ENCODE measurements around the gene LHFPL3. TPM values are rescaled to one million over a fixed set of nuclear protein-coding genes. Genes with fewer than 3 reads are reported as not detected.

Gene LHFPL3
- polyA plus RNA-seq, 2 of the 4 experiments (the other 2 are of a cell fraction), result not detected

- POLR2A ChIA-PET, result no interaction called here
- CTCF ChIA-PET, result no interaction called here
- no peaks in the 10 kb centered on the region for H3K4me1 ChIP-seq
- WGBS (ENCODE audit: missing lambda C conversion rate), result 9% methylated on average over 5 of the region's 5 CpGs
- H3K9me3 ChIP-seq, result no peaks in the 10 kb centered on the region
- no peak overlapping the region for H3K4me2 ChIP-seq
- H3K4me3 ChIP-seq, result no peak overlapping the region
- no peak for DNase-seq (ENCODE audit: low read depth in 1 of 2, low spot score in 1 of 2)
- H3K27ac ChIP-seq, result no peak overlapping the region
- TF ChIP-seq SMC3 (IDR thresholded peaks at IDR 0.05) (no peak), TFCP2L1 (CRISPR knock-in tag; IDR thresholded peaks at IDR 0.05) (no peak), POLR2A (IDR thresholded peaks at IDR 0.05; ENCODE audit: low read length) (no peak), EHMT2 (IDR thresholded peaks at IDR 0.05; ENCODE audit: low read depth) (no peak), CBX2 (IDR thresholded peaks at IDR 0.05; ENCODE audit: borderline replicate concordance, low read depth) (no peak), ZSCAN20 (CRISPR knock-in tag; IDR thresholded peaks at IDR 0.05) (no peak), RARB (CRISPR knock-in tag; IDR thresholded peaks at IDR 0.05) (no peak), E2F6 (IDR thresholded peaks at IDR 0.05; ENCODE audit: borderline replicate concordance, low read depth) (no peak), NR3C1 (IDR thresholded peaks at IDR 0.05) (no peak), CTCF (IDR thresholded peaks at IDR 0.05) (no peak), ZFP36 (IDR thresholded peaks at IDR 0.05; ENCODE audit: borderline replicate concordance, partially characterized antibody) (no peak)
- FAIRE-seq, result no peak
- ATAC-seq, result no peak
Observed at GRCh38 chr7:104363355-104363754, 35.0 kb downstream of the LHFPL3 start.

DNA sequence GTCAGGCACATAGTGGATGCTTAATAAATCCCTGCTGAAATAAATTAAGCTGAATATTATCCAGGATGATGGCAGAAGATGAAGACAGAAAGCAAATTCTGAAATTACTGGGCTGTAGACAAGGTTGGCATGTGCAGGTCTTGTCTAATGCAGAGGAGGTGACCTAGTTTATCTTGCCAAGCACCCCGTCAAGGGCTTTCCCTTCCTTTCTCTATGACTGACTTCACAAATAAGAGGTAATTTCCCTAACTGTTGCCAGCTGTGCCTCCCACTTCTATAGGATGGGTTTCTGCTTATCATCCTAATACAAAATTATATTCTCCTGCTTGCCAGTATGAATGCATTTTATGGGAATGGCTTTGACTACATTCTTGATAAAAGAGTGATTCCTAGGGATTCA is 38.0 kb downstream of the LHFPL3 start:
- TF ChIP-seq BCL3 (IDR thresholded peaks at IDR 0.05) (no peak), CTCF (IDR thresholded peaks at IDR 0.05) (no peak), CBX2 (IDR thresholded peaks at IDR 0.05; ENCODE audit: borderline replicate concordance, low read depth) (no peak), TP53 (CRISPR knock-in tag; IDR thresholded peaks at IDR 0.05) (no peak), ZC3H11A (IDR thresholded peaks at IDR 0.05) (no peak), PHF8 (IDR thresholded peaks at IDR 0.05; ENCODE audit: borderline replicate concordance, low read depth) (no peak), POLR2A (IDR thresholded peaks at IDR 0.05; ENCODE audit: low read length) (no peak), GATA3 (IDR thresholded peaks at IDR 0.05; ENCODE audit: borderline replicate concordance) (no peak), ATOH8 (CRISPR knock-in tag; IDR thresholded peaks at IDR 0.05; ENCODE audit: low read depth) (no peak), ESRRA (IDR thresholded peaks at IDR 0.05; ENCODE audit: borderline replicate concordance, low read length) (no peak)
- Histone ChIP-seq H3K4me1 (no peaks in the 10 kb centered on the region), H3K9me3 (no peaks in the 10 kb centered on the region), H3K27ac (no peak overlapping the region), H3K4me2 (no peak overlapping the region), H3K4me3 (no peak overlapping the region)
- POLR2A ChIA-PET, result no interaction called here
- no peak for DNase-seq (ENCODE audit: low read depth in 1 of 2, low spot score in 1 of 2)
- no peak for FAIRE-seq
- CTCF ChIA-PET, result no interaction called here
- no peak for ATAC-seq
- 0% methylated on average over 1 of the region's 1 CpG for WGBS (ENCODE audit: missing lambda C conversion rate)
